ENCODE results near the gene NKPD1. TPM values are rescaled to one million over a fixed set of nuclear protein-coding genes. Genes with fewer than 3 reads are reported as not detected.

NKPD1 gene
- total RNA-seq, 2 donors from 2014 or later: 0.16 to 0.22 TPM

DNA sequence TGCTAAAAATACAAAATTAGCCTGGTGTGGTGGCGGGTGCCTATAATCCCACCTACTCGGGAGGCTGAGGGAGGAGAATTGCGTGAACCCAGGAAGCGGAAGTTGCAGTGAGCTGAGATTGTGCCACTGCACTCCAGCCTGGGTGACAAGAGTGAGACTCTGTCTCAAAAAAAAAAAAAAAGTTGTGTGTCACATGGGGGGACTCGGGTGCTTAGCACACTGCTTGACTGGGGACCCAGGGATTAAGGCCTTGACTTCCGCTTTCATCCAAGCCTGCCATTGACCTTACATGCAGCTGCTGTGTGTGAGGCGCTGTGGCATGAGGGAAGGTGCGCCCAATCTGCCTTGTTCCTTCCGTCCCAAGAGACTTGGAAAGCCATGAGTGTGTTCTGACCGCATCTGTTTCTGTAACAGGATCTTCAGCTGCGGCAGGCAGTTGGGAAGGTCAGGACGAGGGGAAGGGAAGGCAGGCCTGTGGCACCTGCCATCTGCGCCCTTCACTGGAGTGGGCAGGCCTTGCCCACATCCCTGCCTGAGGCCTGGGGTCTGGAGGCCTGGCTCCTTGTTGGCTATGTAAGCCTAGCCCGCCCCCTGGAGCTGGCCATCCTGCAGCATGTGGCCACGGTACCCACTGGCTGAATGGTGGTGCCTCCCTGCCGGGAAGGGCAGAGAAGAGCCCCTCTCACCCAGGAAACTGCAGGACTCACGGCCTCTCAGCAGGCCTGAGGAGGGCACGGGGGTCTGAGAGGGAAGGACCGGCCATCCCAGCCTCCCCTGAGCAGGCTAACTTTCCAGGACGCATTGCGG, 44.8 kb downstream of the NKPD1 start:
- DNase-seq (ENCODE audit: low spot score): no peak
- H3K4me3 ChIP-seq: no peak overlapping the region
- H3K27ac ChIP-seq: no peak overlapping the region
- TF ChIP-seq CTCF (IDR thresholded peaks at IDR 0.05): no peak
- H3K36me3 ChIP-seq: no peaks in the 10 kb centered on the region
- H3K4me1 ChIP-seq: peaks cover 0 to 25% of the 10 kb centered on the region in 2 donors
- no peaks in the 10 kb centered on the region for H3K27me3 ChIP-seq
- H3K9me3 ChIP-seq: no peaks in the 10 kb centered on the region

DNA sequence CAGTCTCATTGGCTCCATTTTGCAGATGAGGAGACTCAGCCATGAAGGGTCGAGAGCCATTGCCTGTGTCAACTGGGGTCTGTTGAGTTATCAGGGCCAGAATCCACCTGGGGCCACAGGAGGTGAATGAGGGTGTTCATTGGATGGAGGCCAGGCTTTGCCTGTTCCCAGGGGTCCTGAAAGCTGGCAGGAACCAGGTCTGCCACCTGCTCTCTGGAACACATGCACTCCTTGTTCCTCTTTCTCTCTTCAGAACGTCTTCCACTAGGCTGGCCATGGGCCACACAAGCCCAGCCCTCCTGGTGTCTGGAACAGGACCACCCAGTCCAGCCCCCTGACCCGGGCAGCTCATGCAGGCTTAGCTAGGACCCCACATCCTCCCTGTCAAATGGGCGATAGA, 46.7 kb downstream of the NKPD1 start:
- no peaks in the 10 kb centered on the region for H3K9me3 ChIP-seq
- H3K27ac ChIP-seq: no peak overlapping the region
- no peaks in the 10 kb centered on the region for H3K27me3 ChIP-seq
- no peak for DNase-seq (ENCODE audit: low spot score)
- H3K4me1 ChIP-seq: peaks cover 0 to 29% of the 10 kb centered on the region in 2 donors
- no peak overlapping the region for H3K4me3 ChIP-seq
- no peaks in the 10 kb centered on the region for H3K36me3 ChIP-seq
- no peak for TF ChIP-seq CTCF (IDR thresholded peaks at IDR 0.05)

DNA sequence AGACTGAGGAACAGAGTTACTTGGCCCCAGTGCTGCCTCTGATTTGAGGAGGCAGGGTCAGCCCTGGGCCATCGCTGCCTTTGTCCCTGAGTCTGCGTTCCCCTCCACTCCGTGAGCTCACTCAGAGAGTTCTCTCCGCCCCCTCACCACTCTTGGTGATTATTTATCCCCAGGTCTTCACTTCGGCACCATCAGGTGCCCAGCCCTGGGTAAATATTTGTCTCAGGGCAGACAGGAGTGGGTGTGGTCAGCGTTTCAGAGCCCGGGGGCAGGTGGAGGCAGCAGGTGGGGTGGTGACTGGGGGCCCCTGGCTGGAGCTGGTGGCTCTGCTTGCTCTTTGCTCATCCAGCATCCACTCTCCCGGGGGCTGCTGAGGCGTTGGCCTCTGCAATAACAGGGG, 47.2 kb downstream of the NKPD1 start:
- Histone ChIP-seq H3K27me3 (no peaks in the 10 kb centered on the region), H3K27ac (no peak overlapping the region), H3K36me3 (no peaks in the 10 kb centered on the region), H3K4me3 (no peak overlapping the region), H3K4me1 (peaks cover 0 to 27% of the 10 kb centered on the region in 2 donors), H3K9me3 (no peaks in the 10 kb centered on the region)
- TF ChIP-seq CTCF (IDR thresholded peaks at IDR 0.05): no peak
- no peak for DNase-seq (ENCODE audit: low spot score)

DNA sequence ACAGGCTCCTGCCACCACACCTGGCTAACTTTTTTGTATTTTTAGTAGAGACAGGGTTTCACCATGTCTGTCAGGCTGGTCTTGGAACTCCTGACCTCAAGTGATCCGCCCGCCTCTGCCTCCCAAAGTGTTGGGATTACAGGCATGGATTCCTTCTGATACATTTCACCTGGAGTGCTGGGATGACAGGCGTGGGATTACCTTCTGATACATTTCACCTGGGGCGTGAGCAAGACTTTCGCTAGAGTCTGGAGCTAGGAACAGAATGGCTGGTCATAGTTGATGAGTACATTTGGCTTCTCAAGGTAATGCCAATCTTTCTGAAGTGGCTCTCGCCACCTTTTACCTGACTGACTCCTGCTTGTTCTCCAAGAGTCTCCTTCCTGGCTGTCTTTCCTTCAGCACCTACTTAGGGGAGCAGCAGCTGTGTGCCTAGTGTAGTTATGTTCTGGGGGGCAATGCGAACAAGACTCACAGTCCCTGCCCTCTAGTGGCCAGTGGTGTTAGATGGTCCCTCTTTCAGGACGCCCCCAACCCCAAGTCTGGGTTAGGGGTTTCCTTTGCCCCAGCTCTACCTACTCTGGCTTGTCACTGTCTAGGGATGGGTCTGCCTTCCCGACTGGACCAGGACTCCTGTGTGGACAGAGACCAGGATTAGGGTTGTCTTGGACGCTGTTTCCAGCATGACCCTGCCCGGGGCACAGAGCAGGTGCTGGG, 48.5 kb downstream of the NKPD1 start:
- no peak overlapping the region for H3K4me3 ChIP-seq
- H3K27ac ChIP-seq: no peak overlapping the region
- no peak for TF ChIP-seq CTCF (IDR thresholded peaks at IDR 0.05)
- no peaks in the 10 kb centered on the region for H3K9me3 ChIP-seq
- no peak for DNase-seq (ENCODE audit: low spot score)
- H3K27me3 ChIP-seq: no peaks in the 10 kb centered on the region
- H3K36me3 ChIP-seq: no peaks in the 10 kb centered on the region
- peaks cover 0 to 13% of the 10 kb centered on the region in 2 donors for H3K4me1 ChIP-seq

Other genes with a start within 250 kb of the NKPD1 start
- gene APOC1, start 246.4 kb downstream of the NKPD1 start, total RNA-seq: 1 to 10 TPM; 3.6 to 6.5 TPM
- gene APOC4, start 218.7 kb downstream of the NKPD1 start, total RNA-seq: not detected
- not detected for gene APOC2, start 214.9 kb downstream of the NKPD1 start, total RNA-seq
- 10 to 100 TPM; 75.9 to 83.5 TPM for gene CLPTM1, start 205.6 kb downstream of the NKPD1 start, total RNA-seq
- 1 to 10 TPM; 1.3 to 3.1 TPM for gene RELB, start 159.5 kb downstream of the NKPD1 start, total RNA-seq
- gene CLASRP, start 121.9 kb downstream of the NKPD1 start, total RNA-seq: 10 to 100 TPM; 29.6 to 31.3 TPM
- gene ZNF296, start 84.5 kb downstream of the NKPD1 start, total RNA-seq: under 1 TPM in 1 of 2 donors, not detected in 1; 0.43 TPM
- 10 to 100 TPM; 11.3 to 20.0 TPM for gene GEMIN7, start 81.7 kb downstream of the NKPD1 start, total RNA-seq
- gene PPP1R37, start 67.8 kb downstream of the NKPD1 start, total RNA-seq: 10 to 100 TPM; 21.7 to 22.9 TPM
- gene TRAPPC6A, start 17.3 kb upstream of the NKPD1 start, total RNA-seq: 10 to 100 TPM; 17.9 to 22.8 TPM
- gene BLOC1S3, start 17.8 kb upstream of the NKPD1 start, total RNA-seq: 1 to 10 TPM; 5.0 to 5.6 TPM
- gene EXOC3L2, start 84.4 kb upstream of the NKPD1 start, total RNA-seq: 1 to 10 TPM; 3.0 to 8.2 TPM
- 10 to 100 TPM; 18.2 to 24.1 TPM for gene MARK4, start 90.3 kb upstream of the NKPD1 start, total RNA-seq
- gene CKM, start 161.9 kb upstream of the NKPD1 start, total RNA-seq: 1,000 to 10,000 TPM; 3,033 to 6,121 TPM
- gene KLC3, start 179.8 kb upstream of the NKPD1 start, total RNA-seq: under 1 TPM in 1 of 2 donors, not detected in 1; 0.75 TPM
- 10 to 100 TPM in 1 of 2 donors, 1 to 10 TPM in 1; 8.6 to 11.2 TPM for gene ERCC2, start 209.6 kb upstream of the NKPD1 start, total RNA-seq
- 100 to 1,000 TPM; 112 to 230 TPM for gene PPP1R13L, start 244.1 kb upstream of the NKPD1 start, total RNA-seq
- 1 to 10 TPM; 5.5 to 5.6 TPM for gene POLR1G, start 245.7 kb upstream of the NKPD1 start, total RNA-seq

Data from right atrium auricular region (tissue), 2 donors.